ENCODE measurements around the gene CHFR. TPM values are rescaled to one million over a fixed set of nuclear protein-coding genes. Genes with fewer than 3 reads are reported as not detected.

The CHFR gene
- total and polyA plus RNA-seq, 2 donors (not counting 3 experiments of a cell fraction or from before 2014, with no cell fraction given), result 45.4 to 66.5 TPM

DNA sequence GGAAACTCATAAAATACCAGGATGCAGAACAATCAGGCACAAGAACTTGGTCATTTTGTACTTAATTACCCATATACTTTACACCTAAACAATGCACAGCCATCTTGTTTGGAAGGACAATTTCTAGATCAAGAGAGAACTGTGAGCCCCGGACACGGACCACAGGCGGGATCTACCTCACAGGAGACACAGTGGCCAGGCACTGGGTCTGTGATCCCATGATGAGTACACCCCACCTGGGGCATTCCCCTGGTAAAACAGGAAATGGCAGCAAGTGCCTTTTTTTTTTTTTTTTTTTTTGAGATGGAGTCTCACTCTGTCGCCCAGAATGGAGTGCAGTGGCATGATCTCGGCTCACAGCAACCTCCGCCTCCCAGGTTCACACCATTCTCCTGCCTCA is 74.0 kb downstream of the CHFR start:
- POLR2A ChIA-PET, result no interaction called here
- Histone ChIP-seq H3K4me1 (ENCODE audit: control insufficient read depth, extremely low read depth, insufficient read depth, low read length) (no peaks in the 10 kb centered on the region), H3K9me1 (replicated peaks; ENCODE audit: control insufficient read depth, extremely low read depth, insufficient read depth, low read length) (no peaks in the 10 kb centered on the region), H3K4me3 (replicated peaks in 1 of 3; ENCODE audit: insufficient read depth in 1 of 3, low read depth in 1 of 3, low read length in 3 of 3) (no peak overlapping the region), H3K27me3 (ENCODE audit: control insufficient read depth in 2 of 2, insufficient read depth in 2 of 2, low read length in 2 of 2) (no peaks in the 10 kb centered on the region), H3K9me3 (replicated peaks; ENCODE audit: control insufficient read depth, insufficient read depth, low read length) (no peaks in the 10 kb centered on the region), H3K79me2 (ENCODE audit: control insufficient read depth, insufficient read depth, low read length) (peaks cover 3% of the 10 kb centered on the region), H3K36me3 (ENCODE audit: control insufficient read depth in 2 of 2, extremely low read depth in 1 of 2, insufficient read depth in 2 of 2, low read length in 2 of 2) (peaks cover 18 to 44% of the 10 kb centered on the region in 2 experiments), H2AFZ (ENCODE audit: low read depth, low read length) (no peak overlapping the region), H4K20me1 (replicated peaks; ENCODE audit: control insufficient read depth, extremely low read depth, insufficient read depth, low read length) (no peaks in the 10 kb centered on the region), H3K27ac (ENCODE audit: insufficient read depth, low read depth, low read length) (no peak overlapping the region), H3K4me2 (ENCODE audit: insufficient read depth, low read length) (no peak overlapping the region), H3K9ac (replicated peaks; ENCODE audit: extremely low read depth, insufficient read depth, low read length) (no peak overlapping the region)
- intact Hi-C loops (cut with micrococcal nuclease) (no loop called here), dilution Hi-C loops (cut with MboI; ENCODE audit: extremely low pct_ligation_motif_present, low sequenced_read_pairs) (no loop called here)
- FAIRE-seq, result no peak
- CTCF ChIA-PET, result no interaction called here
- no peak for DNase-seq (ENCODE audit: low read depth, low spot score)
- BruUV-seq (replicated peaks), result no TSS peak
- no peak for TF ChIP-seq POLR2A (IDR thresholded peaks at IDR 0.05; ENCODE audit: low read depth, low read length)
- no peak for TF ChIP-seq FOS (IDR thresholded peaks at IDR 0.05; ENCODE audit: borderline replicate concordance, insufficient read depth, low read length)
- TF ChIP-seq EZH2 (IDR thresholded peaks at IDR 0.05; ENCODE audit: borderline replicate concordance, low read depth, low read length, severe bottlenecking), result no peak
- no peak for TF ChIP-seq JUN (IDR thresholded peaks at IDR 0.05; ENCODE audit: borderline replicate concordance, insufficient read depth, insufficient read length, low read depth)
- no peak for TF ChIP-seq CTCF (IDR thresholded peaks at IDR 0.05; ENCODE audit: extremely low read depth in 1 of 2, insufficient read depth in 1 of 2, low read depth in 1 of 2, low read length in 2 of 2)
- TF ChIP-seq GATA2 (IDR thresholded peaks at IDR 0.05; ENCODE audit: insufficient read depth, insufficient read length, low read depth, low read length), result no peak
- no peak for TF ChIP-seq MYC (IDR thresholded peaks at IDR 0.05; ENCODE audit: low read depth, low read length)
- no peak for TF ChIP-seq POLR2AphosphoS5 (IDR thresholded peaks at IDR 0.05; ENCODE audit: insufficient read depth, low read depth, low read length)
- TF ChIP-seq, protein P1, sequence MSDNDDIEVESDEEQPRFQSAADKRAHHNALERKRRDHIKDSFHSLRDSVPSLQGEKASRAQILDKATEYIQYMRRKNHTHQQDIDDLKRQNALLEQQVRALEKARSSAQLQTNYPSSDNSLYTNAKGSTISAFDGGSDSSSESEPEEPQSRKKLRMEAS (IDR thresholded peaks at IDR 0.05; ENCODE audit: insufficient read depth, insufficient read length), result no peak
